H9 (cell line): ENCODE data around the gene CCDC149. TPM values are rescaled to one million over a fixed set of nuclear protein-coding genes. Genes with fewer than 3 reads are reported as not detected.

Source experiments
- DNase-seq: peaks from one replicate; pipeline ENCODE4 v3.0.0-alpha.2; 2017
- H2AFZ ChIP-seq: one replicate; pipeline ENCODE4 v1.6.1; 2013; ENCODE audit warnings: mild to moderate bottlenecking, low read length, control low read depth, moderate library complexity
- H2AK5ac ChIP-seq: 2 replicates; pipeline ENCODE4 v1.6.1; 2013; ENCODE audit warnings: low read length, control low read depth, mixed read lengths; ENCODE audit not compliant: insufficient read length
- H2BK120ac ChIP-seq: one replicate; pipeline ENCODE4 v1.6.1; 2013; ENCODE audit warnings: low read depth, mild to moderate bottlenecking, low read length, control low read depth, inconsistent platforms; ENCODE audit not compliant: poor library complexity, severe bottlenecking
- H2BK12ac ChIP-seq: 2 replicates; pipeline ENCODE4 v1.6.1; 2013; ENCODE audit warnings: low read length, control low read depth, mixed read lengths, low read depth; ENCODE audit not compliant: insufficient read length
- H2BK15ac ChIP-seq: 2 replicates; pipeline ENCODE4 v1.6.1; 2013; ENCODE audit warnings: low read depth, low read length, control low read depth
- H2BK20ac ChIP-seq: one replicate; pipeline ENCODE4 v1.6.1; 2013; ENCODE audit warnings: low read depth, mild to moderate bottlenecking, low read length, control low read depth, inconsistent platforms; ENCODE audit not compliant: poor library complexity, severe bottlenecking
- H2BK5ac ChIP-seq: 2 replicates; pipeline ENCODE4 v1.6.1; 2013; ENCODE audit warnings: low read length, control low read depth, mixed read lengths; ENCODE audit not compliant: insufficient read length
- H3K14ac ChIP-seq: 2 replicates; pipeline ENCODE4 v1.6.1; 2013; ENCODE audit warnings: low read length, control low read depth; ENCODE audit not compliant: insufficient read depth
- H3K18ac ChIP-seq: 2 replicates; pipeline ENCODE4 v1.6.1; 2013; ENCODE audit warnings: low read depth, mild to moderate bottlenecking, mixed read lengths, low read length, control low read depth; ENCODE audit not compliant: insufficient read length
- H3K23ac ChIP-seq: 2 replicates; pipeline ENCODE4 v1.6.1; 2013; ENCODE audit warnings: low read length, control low read depth, mixed read lengths, low read depth; ENCODE audit not compliant: insufficient read length
- H3K23me2 ChIP-seq: 2 replicates; pipeline ENCODE4 v1.6.1; 2013; ENCODE audit warnings: low read depth, mild to moderate bottlenecking, mixed read lengths, low read length, control low read depth; ENCODE audit not compliant: insufficient read length, poor library complexity, severe bottlenecking
- H3K27ac ChIP-seq: 2 replicates; pipeline ENCODE4 v1.5.1; 2013; ENCODE audit warnings: low read length, control low read depth, mixed read lengths, low read depth; ENCODE audit not compliant: insufficient read length
- H3K27me3 ChIP-seq: 2 replicates; pipeline ENCODE4 v1.6.1; 2013; ENCODE audit warnings: low read length, control low read depth, inconsistent platforms; ENCODE audit not compliant: insufficient read depth
- H3K4ac ChIP-seq: 2 replicates; pipeline ENCODE4 v1.6.1; 2013; ENCODE audit warnings: low read depth, mild to moderate bottlenecking, control low read depth, inconsistent platforms, low read length, moderate library complexity
- H3K4me1 ChIP-seq: 2 replicates; pipeline ENCODE4 v1.6.1; 2013; ENCODE audit warnings: low read length, control low read depth, inconsistent platforms; ENCODE audit not compliant: insufficient read depth
- H3K4me2 ChIP-seq: 2 replicates; pipeline ENCODE4 v1.6.1; 2013; ENCODE audit warnings: low read length, control low read depth, mixed read lengths; ENCODE audit not compliant: insufficient read length, insufficient read depth
- H3K56ac ChIP-seq: 2 replicates; pipeline ENCODE4 v1.6.1; 2013; ENCODE audit warnings: low read depth, mild to moderate bottlenecking, mixed read lengths, low read length, control low read depth; ENCODE audit not compliant: insufficient read length
- H3K79me1 ChIP-seq: 2 replicates; pipeline ENCODE4 v1.6.1; 2013; ENCODE audit warnings: low read depth, mild to moderate bottlenecking, moderate library complexity, low read length, control low read depth, inconsistent platforms; ENCODE audit not compliant: insufficient read depth, poor library complexity, severe bottlenecking
- H3K79me2 ChIP-seq: 2 replicates; pipeline ENCODE4 v1.6.1; 2013; ENCODE audit warnings: low read length, control low read depth, inconsistent platforms; ENCODE audit not compliant: insufficient read depth
- H3K9ac ChIP-seq: 2 replicates; pipeline ENCODE4 v1.6.1; 2013; ENCODE audit warnings: low read length, control low read depth, mixed read lengths; ENCODE audit not compliant: insufficient read length; ENCODE audit errors: extremely low read depth
- H3K9me3 ChIP-seq: one replicate; pipeline ENCODE4 v1.6.1; 2013; ENCODE audit warnings: low read depth, low read length, inconsistent platforms; ENCODE audit not compliant: control insufficient read depth
- H3T11ph ChIP-seq: one replicate; pipeline ENCODE4 v1.6.1; 2013; ENCODE audit warnings: mild to moderate bottlenecking, low read length, control low read depth, inconsistent platforms
- H4K20me1 ChIP-seq: one replicate; pipeline ENCODE4 v1.6.1; 2013; ENCODE audit not compliant: control insufficient read depth, insufficient read length, insufficient read depth
- H4K5ac ChIP-seq: 2 replicates; pipeline ENCODE4 v1.6.1; 2013; ENCODE audit warnings: low read depth, mild to moderate bottlenecking, mixed read lengths, low read length, control low read depth; ENCODE audit not compliant: insufficient read length
- H4K8ac ChIP-seq: replicated peaks from 2 replicates; pipeline ENCODE4 v1.6.1; 2013; ENCODE audit warnings: low read length, control low read depth, mixed read lengths, low read depth; ENCODE audit not compliant: insufficient read length
- H4K91ac ChIP-seq: 2 replicates; pipeline ENCODE4 v1.6.1; 2013; ENCODE audit warnings: low read depth, mild to moderate bottlenecking, moderate library complexity, mixed read lengths, low read length, control low read depth; ENCODE audit not compliant: insufficient read length
- H3K27ac Mint-ChIP-seq, 3 experiments: 2 replicates in 2 of 3; 3 replicates in 1 of 3; pipeline ENCODE4 v1.8.0; 2020 to 2021; ENCODE audit warnings: mixed read lengths in 3 of 3, mild to moderate bottlenecking in 1 of 3, moderate library complexity in 1 of 3
- H3K27me3 Mint-ChIP-seq: 2 replicates; pipeline ENCODE4 v1.8.0; 2021; ENCODE audit warnings: low read depth, mild to moderate bottlenecking, moderate library complexity, mixed read lengths
- H3K36me3 Mint-ChIP-seq, 3 experiments: 2 replicates in 2 of 3; 3 replicates in 1 of 3; pipeline ENCODE4 v1.8.0; 2020 to 2021; ENCODE audit warnings: low read depth in 3 of 3, mixed read lengths in 3 of 3; ENCODE audit not compliant: insufficient read depth in 1 of 3
- H3K4me1 Mint-ChIP-seq, 2 experiments: 2 replicates each; pipeline ENCODE4 v1.8.0; 2020; ENCODE audit warnings: mixed read lengths in 2 of 2
- H3K4me3 Mint-ChIP-seq, 2 experiments: 2 replicates in 1 of 2; 3 replicates in 1 of 2; pipeline ENCODE4 v1.8.0; 2020 to 2021; ENCODE audit warnings: mild to moderate bottlenecking in 2 of 2, mixed read lengths in 2 of 2, moderate library complexity in 1 of 2
- H3K9me3 Mint-ChIP-seq, 2 experiments: 2 replicates in 1 of 2; 3 replicates in 1 of 2; pipeline ENCODE4 v1.8.0; 2020; ENCODE audit warnings: mild to moderate bottlenecking in 2 of 2, mixed read lengths in 2 of 2, moderate library complexity in 1 of 2
- CTCF ChIP-seq: fragments of 200-600 bp; sonication (generic); conservative IDR thresholded peaks from 3 replicates; pipeline ENCODE4 v1.8.0; 2021; ENCODE audit warnings: antibody characterized with exemption, mild to moderate bottlenecking
- WGBS: extraction: QIAGEN DNeasy Blood & Tissue Kit; methylation state at CpG from one replicate; pipeline ENCODE4 v1.1.7; 2013; ENCODE audit warnings: missing lambda C conversion rate, low lambda C conversion rate, mixed read lengths; ENCODE audit not compliant: insufficient read length; ENCODE audit errors: extremely low coverage; 5-methylcytosine and 5-hydroxymethylcytosine counted together
- total RNA-seq: library from RNA; stranded (reverse); gene quantifications from 2 replicates; pipeline ENCODE4 v1.2.1, GENCODE V29; 2021

Gene CCDC149
- total RNA-seq, 1 experiment from 2014 or later = 4.5 TPM

GRCh38 chr4:24792552-24792951 lies 120.3 kb downstream of the CCDC149 start:
- Histone ChIP-seq H3K9ac (no peak overlapping the region), H3K14ac (no peak overlapping the region), H3T11ph (no peak overlapping the region), H3K9me3 (no peaks in the 10 kb centered on the region), H3K4ac (no peak overlapping the region), H3K79me1 (no peaks in the 10 kb centered on the region), H2BK120ac (no peak overlapping the region), H3K4me1 (no peaks in the 10 kb centered on the region), H3K79me2 (no peaks in the 10 kb centered on the region), H3K23me2 (peaks cover 6% of the 10 kb centered on the region), H4K8ac (no peak overlapping the region), H4K20me1 (no peaks in the 10 kb centered on the region), H3K56ac (no peak overlapping the region), H2BK20ac (no peak overlapping the region), H4K91ac (no peak overlapping the region), H3K23ac (no peak overlapping the region), H4K5ac (no peak overlapping the region), H3K27me3 (no peaks in the 10 kb centered on the region), H2BK12ac (no peak overlapping the region), H3K27ac (no peak overlapping the region), H2AFZ (no peak overlapping the region), H3K4me2 (no peak overlapping the region), H2BK15ac (no peak overlapping the region), H2BK5ac (no peak overlapping the region), H3K18ac (no peak overlapping the region), H2AK5ac (no peak overlapping the region)
- no peak for TF ChIP-seq CTCF
- Mint-ChIP-seq H3K27ac (no peak overlapping the region), H3K4me1 (peaks cover 19 to 22% of the 10 kb centered on the region in 2 experiments), H3K27me3 (peaks cover 35% of the 10 kb centered on the region), H3K4me3 (no peak overlapping the region), H3K9me3 (no peaks in the 10 kb centered on the region), H3K36me3 (no peaks in the 10 kb centered on the region; a peak in 1 of 7 replicates)
- WGBS = no CpG with 5 or more reads among the region's 4 CpGs
- DNase-seq = no peak
